ENCODE results near the gene SLC12A2. TPM values are rescaled to one million over a fixed set of nuclear protein-coding genes. Genes with fewer than 3 reads are reported as not detected.

The SLC12A2 gene
- 17.3 and 17.5 TPM in 2 replicates for total RNA-seq

GRCh38 chr5:128083033-128083810, at the start of gene SLC12A2:
Gene SLC12A2, plus strand, starts transcription at chr5:128083766. Its CDS starts 189 bp downstream, at chr5:128083955.
- peak; percentile 89 for DNase-seq (ENCODE audit: low read depth)
- Histone ChIP-seq H3K4me3 (ENCODE audit: low read depth, low read length) (peak within 1 kb of the TSS; percentile 58), H3K27me3 (ENCODE audit: control insufficient read depth, insufficient read depth, low read length) (no peaks in the 10 kb centered on the region), H3K36me3 (ENCODE audit: control insufficient read depth, insufficient read depth, low read length) (no peaks in the 10 kb centered on the region)
- no peak for TF ChIP-seq CTCF (IDR thresholded peaks at IDR 0.05; ENCODE audit: insufficient read depth, low read length, poor library complexity, severe bottlenecking)

- Histone ChIP-seq H3K4me3 (ENCODE audit: low read depth, low read length) (no peak overlapping the region), H3K36me3 (ENCODE audit: control insufficient read depth, insufficient read depth, low read length) (no peaks in the 10 kb centered on the region), H3K27me3 (ENCODE audit: control insufficient read depth, insufficient read depth, low read length) (no peaks in the 10 kb centered on the region)
- no peak for TF ChIP-seq CTCF (IDR thresholded peaks at IDR 0.05; ENCODE audit: insufficient read depth, low read length, poor library complexity, severe bottlenecking)
- no peak for DNase-seq (ENCODE audit: low read depth)
Observed at GRCh38 chr5:128035689-128036088, 47.9 kb upstream of the SLC12A2 start.

- Histone ChIP-seq H3K36me3 (ENCODE audit: control insufficient read depth, insufficient read depth, low read length) (no peaks in the 10 kb centered on the region), H3K4me3 (ENCODE audit: low read depth, low read length) (no peak overlapping the region), H3K27me3 (ENCODE audit: control insufficient read depth, insufficient read depth, low read length) (no peaks in the 10 kb centered on the region)
- DNase-seq (ENCODE audit: low read depth) = no peak
- TF ChIP-seq CTCF (IDR thresholded peaks at IDR 0.05; ENCODE audit: insufficient read depth, low read length, poor library complexity, severe bottlenecking) = no peak
Observed at GRCh38 chr5:128036950-128037349, 46.6 kb upstream of the SLC12A2 start.

- no peaks in the 10 kb centered on the region for H3K27me3 ChIP-seq (ENCODE audit: control insufficient read depth, insufficient read depth, low read length)
- H3K36me3 ChIP-seq (ENCODE audit: control insufficient read depth, insufficient read depth, low read length) = no peaks in the 10 kb centered on the region
- no peak for DNase-seq (ENCODE audit: low read depth)
- no peak for TF ChIP-seq CTCF (IDR thresholded peaks at IDR 0.05; ENCODE audit: insufficient read depth, low read length, poor library complexity, severe bottlenecking)
- no peak overlapping the region for H3K4me3 ChIP-seq (ENCODE audit: low read depth, low read length)
Observed at GRCh38 chr5:128038643-128039042, 44.9 kb upstream of the SLC12A2 start.

GRCh38 chr5:128040927-128041326, 42.6 kb upstream of the SLC12A2 start:
- no peak for TF ChIP-seq CTCF (IDR thresholded peaks at IDR 0.05; ENCODE audit: insufficient read depth, low read length, poor library complexity, severe bottlenecking)
- no peak for DNase-seq (ENCODE audit: low read depth)
- Histone ChIP-seq H3K36me3 (ENCODE audit: control insufficient read depth, insufficient read depth, low read length) (no peaks in the 10 kb centered on the region), H3K4me3 (ENCODE audit: low read depth, low read length) (no peak overlapping the region), H3K27me3 (ENCODE audit: control insufficient read depth, insufficient read depth, low read length) (no peaks in the 10 kb centered on the region)

- no peak for DNase-seq (ENCODE audit: low read depth)
- Histone ChIP-seq H3K27me3 (ENCODE audit: control insufficient read depth, insufficient read depth, low read length) (no peaks in the 10 kb centered on the region), H3K36me3 (ENCODE audit: control insufficient read depth, insufficient read depth, low read length) (no peaks in the 10 kb centered on the region), H3K4me3 (ENCODE audit: low read depth, low read length) (no peak overlapping the region)
- no peak for TF ChIP-seq CTCF (IDR thresholded peaks at IDR 0.05; ENCODE audit: insufficient read depth, low read length, poor library complexity, severe bottlenecking)
Observed at GRCh38 chr5:128052780-128053179, 30.8 kb upstream of the SLC12A2 start.
